Measurements from ENCODE around the gene CAMK4. TPM values are rescaled to one million over a fixed set of nuclear protein-coding genes. Genes with fewer than 3 reads are reported as not detected.
"Not testable (repeated sequence)": the region's sequence is repeated elsewhere in the genome, so short reads cannot be mapped to it uniquely, and the experiment has no call there.

Gene CAMK4
- total and polyA plus RNA-seq, 3 donors from 2014 or later = 35.4 to 76.9 (median 60.3) TPM

DNA sequence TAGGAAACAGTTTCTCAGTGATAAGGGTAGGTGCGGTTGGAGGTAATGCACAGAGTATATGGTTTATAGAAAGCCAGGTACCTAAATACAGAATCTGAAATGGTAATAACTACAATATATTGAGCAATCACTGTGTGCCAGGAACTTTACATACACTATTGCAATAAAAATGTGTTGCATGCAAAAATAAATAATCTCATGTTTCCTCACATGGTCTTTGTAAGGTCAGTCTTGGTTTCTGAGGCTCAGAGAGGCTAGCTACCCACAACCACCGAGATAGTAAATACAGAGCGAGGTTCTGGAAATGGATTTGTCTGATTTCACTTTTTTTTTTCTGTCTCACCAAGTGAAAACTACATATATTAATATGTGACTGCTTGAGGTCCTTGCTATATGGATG lies 128.9 kb downstream of the CAMK4 start:
- Histone ChIP-seq H3K36me3 (ENCODE audit: low read depth, missing control alignments) (no peaks in the 10 kb centered on the region), H3K27ac (no peak overlapping the region), H3K4me3 (no peak overlapping the region), H3K9me3 (no peaks in the 10 kb centered on the region), H3K4me1 (no peaks in the 10 kb centered on the region), H3K27me3 (no peaks in the 10 kb centered on the region)
- TF ChIP-seq POLR2A (IDR thresholded peaks at IDR 0.05) = no peak
- TF ChIP-seq, protein P1, sequence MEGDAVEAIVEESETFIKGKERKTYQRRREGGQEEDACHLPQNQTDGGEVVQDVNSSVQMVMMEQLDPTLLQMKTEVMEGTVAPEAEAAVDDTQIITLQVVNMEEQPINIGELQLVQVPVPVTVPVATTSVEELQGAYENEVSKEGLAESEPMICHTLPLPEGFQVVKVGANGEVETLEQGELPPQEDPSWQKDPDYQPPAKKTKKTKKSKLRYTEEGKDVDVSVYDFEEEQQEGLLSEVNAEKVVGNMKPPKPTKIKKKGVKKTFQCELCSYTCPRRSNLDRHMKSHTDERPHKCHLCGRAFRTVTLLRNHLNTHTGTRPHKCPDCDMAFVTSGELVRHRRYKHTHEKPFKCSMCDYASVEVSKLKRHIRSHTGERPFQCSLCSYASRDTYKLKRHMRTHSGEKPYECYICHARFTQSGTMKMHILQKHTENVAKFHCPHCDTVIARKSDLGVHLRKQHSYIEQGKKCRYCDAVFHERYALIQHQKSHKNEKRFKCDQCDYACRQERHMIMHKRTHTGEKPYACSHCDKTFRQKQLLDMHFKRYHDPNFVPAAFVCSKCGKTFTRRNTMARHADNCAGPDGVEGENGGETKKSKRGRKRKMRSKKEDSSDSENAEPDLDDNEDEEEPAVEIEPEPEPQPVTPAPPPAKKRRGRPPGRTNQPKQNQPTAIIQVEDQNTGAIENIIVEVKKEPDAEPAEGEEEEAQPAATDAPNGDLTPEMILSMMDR (IDR thresholded peaks at IDR 0.05) = no peak
- WGBS, 2 donors = 88 to 91% methylated on average over 3 of the region's 3 CpGs
- DNase-seq = no peak
- intact Hi-C loops (cut with DNase I; ENCODE audit: low total_unique reads) = no loop called here

DNA sequence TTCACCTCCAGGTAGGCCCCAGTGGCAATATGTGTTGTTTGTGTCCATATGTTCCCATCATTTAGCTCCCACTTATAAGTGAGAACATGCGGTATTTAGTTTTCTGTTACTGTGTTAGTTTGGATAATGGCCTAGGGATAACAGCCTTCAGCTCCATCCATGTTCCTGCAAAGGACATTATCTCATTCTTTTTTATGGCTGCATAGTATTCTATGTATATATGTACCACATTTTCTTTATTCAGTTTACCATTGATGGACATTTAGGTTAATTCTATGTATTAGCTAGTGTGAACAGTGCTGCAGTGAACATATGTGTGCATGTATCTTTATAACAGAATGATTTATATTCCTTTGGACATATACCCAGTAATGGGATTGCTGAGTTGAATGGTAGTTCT lies 134.5 kb downstream of the CAMK4 start:
- WGBS, 2 donors = 3 to 45% methylated on average over 1 of the region's 1 CpG
- H3K36me3 ChIP-seq (ENCODE audit: low read depth, missing control alignments); DNase-seq; H3K4me3 ChIP-seq; H3K9me3 ChIP-seq; H3K27ac ChIP-seq; H3K27me3 ChIP-seq; intact Hi-C loops (cut with DNase I; ENCODE audit: low total_unique reads); H3K4me1 ChIP-seq: not testable (repeated sequence)

DNA sequence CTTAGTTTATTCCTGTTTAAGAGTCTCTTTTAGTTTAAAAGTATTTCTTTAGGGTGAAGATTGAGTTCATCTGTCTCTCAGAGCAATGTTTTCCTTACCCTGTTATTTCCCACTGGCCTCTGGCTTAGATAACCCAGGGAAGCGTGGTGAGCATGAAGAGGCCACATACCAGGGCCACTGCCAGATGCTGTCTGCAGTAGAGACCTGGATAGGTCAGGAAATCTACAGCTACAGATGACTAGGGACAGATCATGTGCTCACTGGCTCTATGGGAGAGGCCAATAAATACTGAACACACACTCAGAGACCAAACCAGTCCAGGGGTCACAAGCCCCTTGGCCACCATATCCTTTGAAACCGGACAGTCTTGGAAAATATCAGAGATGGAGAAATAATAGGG lies 136.0 kb downstream of the CAMK4 start:
- 79% methylated on average over 2 of the region's 2 CpGs for WGBS, 2 donors
- no peak for DNase-seq
- intact Hi-C loops (cut with DNase I; ENCODE audit: low total_unique reads) = no loop called here

DNA sequence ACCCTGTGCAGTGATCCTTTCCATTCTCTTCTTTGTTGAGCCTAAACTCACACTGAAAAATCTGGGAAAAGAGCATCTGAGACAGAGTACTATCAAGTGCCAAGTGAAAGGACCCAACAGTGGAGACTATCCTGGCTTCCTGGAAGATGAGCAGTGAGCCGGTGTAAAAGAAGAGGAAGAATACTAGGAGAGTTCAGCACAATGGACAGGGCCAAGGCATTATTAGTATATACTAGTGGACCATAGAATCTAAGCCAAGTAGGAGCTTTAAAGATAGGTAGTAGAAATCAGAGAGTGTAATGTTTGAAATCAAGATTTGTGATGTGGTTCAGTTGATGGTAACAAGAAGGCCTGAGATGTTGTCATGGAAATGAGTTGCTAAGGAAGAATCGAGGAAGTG lies 140.8 kb downstream of the CAMK4 start:
- H3K27ac ChIP-seq = no peak overlapping the region
- 87 to 89% methylated on average over 2 of the region's 2 CpGs for WGBS, 2 donors
- H3K9me3 ChIP-seq = no peaks in the 10 kb centered on the region
- H3K4me3 ChIP-seq = no peak overlapping the region
- DNase-seq = no peak
- intact Hi-C loops (cut with DNase I; ENCODE audit: low total_unique reads) = no loop called here
- no peaks in the 10 kb centered on the region for H3K27me3 ChIP-seq
- TF ChIP-seq, protein P1 (IDR thresholded peaks at IDR 0.05) = no peak
- no peak for TF ChIP-seq POLR2A (IDR thresholded peaks at IDR 0.05)
- H3K4me1 ChIP-seq = no peaks in the 10 kb centered on the region
- no peaks in the 10 kb centered on the region for H3K36me3 ChIP-seq (ENCODE audit: low read depth, missing control alignments)

More for the DNA sequence above, 136.0 kb downstream of the CAMK4 start:
- no peaks in the 10 kb centered on the region for H3K27me3 ChIP-seq
- H3K4me1 ChIP-seq = no peaks in the 10 kb centered on the region
- no peaks in the 10 kb centered on the region for H3K36me3 ChIP-seq (ENCODE audit: low read depth, missing control alignments)
- no peaks in the 10 kb centered on the region for H3K9me3 ChIP-seq
- H3K4me3 ChIP-seq = no peak overlapping the region
- TF ChIP-seq, protein P1 (IDR thresholded peaks at IDR 0.05) = no peak
- TF ChIP-seq POLR2A (IDR thresholded peaks at IDR 0.05) = no peak
- H3K27ac ChIP-seq = no peak overlapping the region

DNA sequence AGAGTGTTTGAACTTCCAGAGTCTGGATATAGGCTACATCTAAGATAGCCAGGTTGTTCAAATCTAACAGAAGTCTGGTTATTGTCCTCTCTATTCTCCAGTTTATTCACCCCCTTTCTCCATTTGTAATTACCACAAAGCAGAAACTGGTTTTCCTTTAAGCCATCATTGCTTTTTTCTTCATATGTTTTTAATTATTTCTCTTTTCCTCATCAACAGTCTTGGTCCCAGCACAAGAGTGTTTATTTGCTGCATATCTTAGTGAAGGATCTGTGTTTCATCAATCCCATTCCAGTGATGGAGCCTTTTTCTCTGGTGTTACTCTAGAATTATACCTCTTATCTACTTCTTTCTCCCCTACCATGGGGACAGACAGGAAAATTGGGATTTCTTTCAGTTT lies 142.2 kb downstream of the CAMK4 start:
- TF ChIP-seq, protein P1 (IDR thresholded peaks at IDR 0.05) = no peak
- Histone ChIP-seq H3K27ac (no peak overlapping the region), H3K4me3 (no peak overlapping the region), H3K36me3 (ENCODE audit: low read depth, missing control alignments) (no peaks in the 10 kb centered on the region), H3K4me1 (no peaks in the 10 kb centered on the region), H3K27me3 (no peaks in the 10 kb centered on the region), H3K9me3 (no peaks in the 10 kb centered on the region)
- intact Hi-C loops (cut with DNase I; ENCODE audit: low total_unique reads) = no loop called here
- no peak for DNase-seq
